ENCODE results near the gene PLCB4. TPM values are rescaled to one million over a fixed set of nuclear protein-coding genes. Genes with fewer than 3 reads are reported as not detected.

The PLCB4 gene
- total RNA-seq, 1 experiment from 2014 or later: 10.1 TPM

- H2AFZ ChIP-seq (ENCODE audit: low read length): no peak overlapping the region
- H4K20me1 ChIP-seq (ENCODE audit: control insufficient read depth, insufficient read depth, insufficient read length): no peaks in the 10 kb centered on the region
- Mint-ChIP-seq H3K4me3 (no peak overlapping the region), H3K9me3 (no peaks in the 10 kb centered on the region), H3K27ac (no peak overlapping the region; a peak in 1 of 7 replicates), H3K4me1 (peaks cover 34 to 35% of the 10 kb centered on the region in 2 experiments), H3K36me3 (ENCODE audit: insufficient read depth in 1 of 3, low read depth in 3 of 3) (peaks cover 2 to 13% (median 4%) of the 10 kb centered on the region in 3 experiments; a peak in 6 of 7 replicates), H3K27me3 (ENCODE audit: low read depth) (no peaks in the 10 kb centered on the region)
- no peak for TF ChIP-seq CTCF (conservative IDR thresholded peaks at IDR 0.05)
- H2BK12ac ChIP-seq (ENCODE audit: insufficient read length, low read depth, low read length): no peak overlapping the region
- no peaks in the 10 kb centered on the region for H3K9me3 ChIP-seq (ENCODE audit: control insufficient read depth, low read depth, low read length)
- no peak overlapping the region for H3T11ph ChIP-seq (ENCODE audit: low read length)
- H3K27me3 ChIP-seq (ENCODE audit: insufficient read depth, low read length): no peaks in the 10 kb centered on the region
- no peak overlapping the region for H4K8ac ChIP-seq (replicated peaks; ENCODE audit: insufficient read length, low read depth, low read length)
- H3K4me1 ChIP-seq (ENCODE audit: insufficient read depth, low read length): peaks cover 8% of the 10 kb centered on the region
- no peak overlapping the region for H3K23ac ChIP-seq (ENCODE audit: insufficient read length, low read depth, low read length)
- H3K4me2 ChIP-seq (ENCODE audit: insufficient read depth, insufficient read length, low read length): no peak overlapping the region
- H3K18ac ChIP-seq (ENCODE audit: insufficient read length, low read depth, low read length): no peak overlapping the region
- H4K91ac ChIP-seq (ENCODE audit: insufficient read length, low read depth, low read length): no peak overlapping the region
- no peaks in the 10 kb centered on the region; the same call in 1 of the 2 replicates for H3K79me2 ChIP-seq (ENCODE audit: insufficient read depth, low read length)
- no peak overlapping the region for H3K14ac ChIP-seq (ENCODE audit: insufficient read depth, low read length)
- no peak overlapping the region for H3K4ac ChIP-seq (ENCODE audit: low read depth, low read length)
- no peak overlapping the region for H3K56ac ChIP-seq (ENCODE audit: insufficient read length, low read depth, low read length)
- H2BK15ac ChIP-seq (ENCODE audit: low read depth, low read length): no peak overlapping the region
- no peak overlapping the region for H3K9ac ChIP-seq (ENCODE audit: extremely low read depth, insufficient read length, low read length)
- no CpG with 5 or more reads among the region's 4 CpGs for WGBS (ENCODE audit: extremely low coverage, insufficient read length, low lambda C conversion rate)
- H3K23me2 ChIP-seq (ENCODE audit: insufficient read length, low read depth, low read length, poor library complexity, severe bottlenecking): no peaks in the 10 kb centered on the region
- no peak for DNase-seq
- no peak overlapping the region for H2BK120ac ChIP-seq (ENCODE audit: low read depth, low read length, poor library complexity, severe bottlenecking)
- no peak overlapping the region for H4K5ac ChIP-seq (ENCODE audit: insufficient read length, low read depth, low read length)
- no peak overlapping the region for H2BK20ac ChIP-seq (ENCODE audit: low read depth, low read length, poor library complexity, severe bottlenecking)
- no peak overlapping the region for H3K27ac ChIP-seq (ENCODE audit: insufficient read length, low read depth, low read length)
- no peak overlapping the region for H2AK5ac ChIP-seq (ENCODE audit: insufficient read length, low read length)
- no peaks in the 10 kb centered on the region for H3K79me1 ChIP-seq (ENCODE audit: insufficient read depth, low read depth, low read length, poor library complexity, severe bottlenecking)
- no peak overlapping the region for H2BK5ac ChIP-seq (ENCODE audit: insufficient read length, low read length)
Observed at GRCh38 chr20:9177278-9177677, 108.4 kb downstream of the PLCB4 start.
